GM21360 (cell line): ENCODE results near the gene IGF2BP1.

Experiments
- ATAC-seq: cut with Tn5 transposase; IDR thresholded peaks from one replicate; pipeline ENCODE4 v1.9.1; 2021; ENCODE audit warnings: mild to moderate bottlenecking, moderate library complexity; ENCODE audit not compliant: unreplicated experiment

The IGF2BP1 gene

DNA sequence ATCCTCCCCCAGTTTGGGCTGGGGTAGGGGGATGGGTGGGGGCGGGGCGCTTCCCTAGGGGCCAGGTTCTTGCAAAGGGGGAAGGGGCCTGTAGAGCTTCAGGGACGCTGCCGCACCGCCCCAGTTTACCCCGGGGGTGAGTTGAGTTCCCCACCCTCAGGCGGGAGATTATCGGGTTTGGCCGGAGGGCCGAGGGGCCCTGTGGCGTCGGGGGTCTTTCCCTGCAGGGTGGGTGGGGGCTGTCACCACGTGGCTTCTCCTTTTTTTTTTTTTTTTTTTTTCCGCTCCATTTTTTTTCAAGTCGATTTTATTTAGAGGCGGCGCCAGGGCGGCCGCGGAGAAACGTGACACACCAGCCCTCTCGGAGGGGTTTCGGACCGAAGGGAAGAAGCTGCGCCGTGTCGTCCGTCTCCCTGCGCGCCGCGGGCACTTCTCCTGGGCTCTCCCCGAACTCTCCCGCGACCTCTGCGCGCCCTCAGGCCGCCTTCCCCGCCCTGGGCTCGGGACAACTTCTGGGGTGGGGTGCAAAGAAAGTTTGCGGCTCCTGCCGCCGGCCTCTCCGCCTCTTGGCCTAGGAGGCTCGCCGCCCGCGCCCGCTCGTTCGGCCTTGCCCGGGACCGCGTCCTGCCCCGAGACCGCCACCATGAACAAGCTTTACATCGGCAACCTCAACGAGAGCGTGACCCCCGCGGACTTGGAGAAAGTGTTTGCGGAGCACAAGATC is at the start of gene IGF2BP1:
Gene IGF2BP1, plus strand, starts transcription at position 283 of the 724 bp plus-strand sequence. Its CDS starts 361 bp downstream, at position 644.
- ATAC-seq = no peak

DNA sequence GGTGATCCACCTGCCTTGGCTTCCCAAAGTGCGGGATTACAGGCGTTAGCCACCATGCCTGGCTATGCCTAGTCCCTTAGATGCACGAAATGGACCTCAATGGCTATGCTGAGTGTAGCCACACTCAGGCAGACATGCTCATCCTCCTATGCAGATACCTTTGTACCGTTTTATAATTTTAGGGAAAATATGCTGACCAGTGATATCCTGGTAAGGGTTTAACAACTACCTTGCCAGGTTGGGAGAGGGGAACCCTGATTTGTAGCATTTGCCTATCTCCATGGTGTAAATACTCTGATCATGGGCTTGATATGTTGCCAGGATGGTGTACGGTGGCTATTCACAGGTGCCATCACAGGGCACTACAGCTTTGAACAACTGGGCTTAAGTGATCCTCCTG is 45.6 kb upstream of the IGF2BP1 start:
- ATAC-seq = no peak

DNA sequence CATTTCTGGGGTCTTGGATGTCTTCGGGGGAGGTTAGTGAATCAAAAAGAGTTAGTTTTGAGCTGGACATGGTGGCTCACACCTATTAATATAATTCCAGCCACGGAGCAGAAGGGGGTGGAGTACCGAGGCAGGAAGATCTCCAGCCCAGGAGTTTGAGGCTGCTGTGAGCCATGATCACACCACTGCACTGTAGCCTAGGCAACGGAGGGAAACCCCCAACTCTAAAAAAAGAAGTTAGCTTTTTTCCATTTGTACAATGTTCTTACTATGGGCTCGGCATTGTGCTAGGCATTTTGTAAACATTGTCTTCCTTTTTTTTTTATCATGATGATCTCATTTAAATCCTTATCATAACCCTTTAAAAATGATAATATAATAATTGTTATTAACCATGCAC is 44.3 kb upstream of the IGF2BP1 start:
- ATAC-seq = no peak

DNA sequence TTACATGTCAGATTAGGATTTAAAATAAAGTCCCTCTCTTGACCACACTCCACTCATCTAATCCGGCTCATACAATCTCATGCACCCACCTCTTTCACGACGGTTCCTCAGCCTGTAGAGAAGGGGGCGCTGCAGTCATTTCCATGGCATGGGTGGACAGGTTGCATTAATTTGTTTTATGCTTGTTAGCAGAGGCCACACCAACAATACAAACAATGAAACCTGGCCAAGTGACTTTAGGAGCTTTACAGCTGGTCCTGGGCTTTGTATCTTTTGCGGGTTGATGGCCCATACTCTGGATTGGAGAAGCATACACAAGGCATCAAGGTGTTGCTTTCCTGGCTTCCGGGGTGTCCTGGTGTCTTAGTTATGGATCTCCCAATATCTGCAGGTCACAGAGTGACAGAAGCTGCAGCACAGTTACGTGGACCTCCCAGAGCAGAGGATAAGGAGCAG is 42.9 kb upstream of the IGF2BP1 start:
- no peak for ATAC-seq

DNA sequence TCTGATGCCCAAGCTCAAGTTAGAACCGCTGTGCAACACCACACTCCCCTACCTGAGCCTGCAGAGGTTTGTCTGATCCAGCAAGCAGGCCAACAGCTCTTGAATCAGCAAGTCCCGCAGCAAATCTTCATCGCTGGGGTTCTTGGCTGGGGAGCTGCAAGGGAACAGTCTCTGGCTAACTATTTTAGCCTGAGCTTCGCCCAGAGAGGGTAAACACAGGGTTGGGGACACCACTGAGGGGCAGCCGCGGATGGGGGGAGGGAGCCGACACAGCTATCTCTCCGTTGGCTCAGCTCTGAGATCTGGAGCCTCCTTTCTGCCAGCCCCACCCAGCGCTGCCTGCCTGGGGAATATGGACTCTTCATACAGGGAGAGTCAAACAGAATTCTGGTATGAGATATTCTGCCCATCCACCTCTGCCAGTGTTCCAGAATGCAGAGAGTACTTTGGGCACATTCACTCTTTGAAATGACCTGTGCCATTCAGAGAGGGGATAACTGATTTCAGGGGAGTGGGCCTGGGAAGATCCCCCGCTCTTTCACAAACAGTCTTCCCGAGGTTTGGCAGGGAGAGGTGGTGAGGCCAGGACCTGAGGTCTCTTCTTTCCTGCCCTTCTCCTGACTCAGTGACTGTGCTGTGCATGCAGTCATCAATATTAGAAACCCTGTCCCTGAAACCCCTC is 36.2 kb upstream of the IGF2BP1 start:
- ATAC-seq = no peak

DNA sequence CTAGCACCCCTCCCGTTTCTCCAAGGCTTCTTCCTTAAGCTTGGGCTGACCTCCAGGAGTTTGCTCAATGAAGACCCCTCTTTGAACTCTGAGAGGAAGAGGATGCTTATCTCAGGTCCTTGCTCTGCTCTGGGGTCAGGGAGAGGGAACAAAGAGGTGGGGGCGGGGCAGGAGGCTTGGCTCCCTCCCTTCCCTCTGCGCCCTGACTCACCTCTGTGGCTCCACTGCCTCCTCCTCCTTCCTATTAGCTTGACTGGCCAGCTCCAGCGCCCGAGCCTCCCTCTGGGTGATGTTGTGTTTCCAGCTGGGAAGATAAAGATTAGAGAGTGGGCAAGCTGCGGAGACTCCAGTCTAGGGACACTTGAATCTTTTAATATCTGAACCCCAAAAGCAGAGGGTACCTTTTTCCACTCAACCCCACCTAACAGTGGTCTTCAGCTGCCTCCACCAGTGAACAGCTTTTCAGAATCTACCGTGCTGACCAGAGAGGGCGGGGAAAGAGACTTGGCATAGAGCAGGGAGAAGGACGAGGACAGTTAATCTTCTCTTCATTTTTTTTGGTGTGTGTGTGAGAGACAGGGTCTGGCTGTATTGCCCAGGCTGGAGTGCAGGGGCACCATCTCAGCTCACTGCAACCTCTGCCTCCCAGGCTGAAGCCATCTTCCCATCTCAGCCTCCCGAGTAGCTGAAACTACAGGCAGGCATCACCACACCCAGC is 35.5 kb upstream of the IGF2BP1 start:
- ATAC-seq = no peak

DNA sequence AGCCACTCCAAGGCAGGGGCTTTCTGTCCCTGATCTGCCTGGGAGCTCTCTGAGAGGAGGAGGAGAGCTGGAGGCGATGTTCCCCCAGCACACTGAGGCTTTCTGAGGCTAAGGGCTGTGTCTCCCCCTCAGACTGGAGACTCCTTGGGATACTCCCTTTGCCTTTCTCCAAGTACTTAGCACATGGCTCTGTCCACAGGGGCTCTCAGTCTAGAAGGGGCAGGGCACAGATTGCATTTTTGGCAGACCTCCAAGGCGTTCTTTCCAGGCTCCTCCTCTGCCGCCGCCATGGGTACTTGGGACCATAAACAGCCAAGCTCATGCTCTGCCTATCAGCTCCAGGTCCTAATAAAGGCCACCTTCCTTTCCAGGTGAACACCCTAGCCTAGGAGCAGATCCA is 27.0 kb upstream of the IGF2BP1 start:
- no peak for ATAC-seq

DNA sequence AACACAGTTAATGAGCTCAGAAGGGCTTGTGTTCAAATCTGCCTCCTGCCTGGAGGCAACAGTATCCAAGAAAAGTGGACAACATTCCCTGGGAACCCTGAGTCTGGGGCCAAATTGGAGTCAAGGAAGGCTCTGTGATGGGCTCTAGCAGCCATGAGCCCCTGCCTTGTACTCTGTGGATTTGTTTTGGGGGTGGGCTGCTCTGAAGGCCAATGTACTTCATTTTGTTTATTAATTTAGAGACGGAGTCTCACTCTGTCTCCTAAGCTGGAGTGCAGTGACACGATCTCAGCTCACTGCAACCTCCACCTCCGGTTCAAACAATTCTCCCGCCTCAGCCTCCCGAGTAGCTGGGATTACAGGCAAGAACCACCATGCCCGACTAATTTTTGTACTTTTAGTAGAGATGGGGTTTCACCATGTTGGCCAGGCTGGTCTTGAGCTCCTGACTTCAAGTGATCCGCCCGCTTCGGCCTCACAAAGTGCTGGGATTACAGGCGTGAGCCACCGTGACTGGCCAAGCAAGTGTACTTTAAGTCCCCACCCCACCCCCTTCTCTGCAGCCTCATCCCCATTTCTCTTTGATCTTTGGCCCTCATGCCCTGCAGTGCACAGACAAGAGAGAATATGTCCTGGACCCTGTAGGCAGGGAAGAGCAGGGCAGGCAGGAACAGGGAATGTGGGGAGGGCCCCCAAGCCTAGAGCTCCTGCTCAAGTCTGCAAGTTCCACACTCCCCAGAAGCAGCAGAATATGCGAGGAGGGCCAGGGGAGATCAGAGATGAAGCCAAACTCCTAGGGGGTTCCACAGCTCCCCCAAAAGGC is 26.1 kb upstream of the IGF2BP1 start:
- ATAC-seq = no peak

DNA sequence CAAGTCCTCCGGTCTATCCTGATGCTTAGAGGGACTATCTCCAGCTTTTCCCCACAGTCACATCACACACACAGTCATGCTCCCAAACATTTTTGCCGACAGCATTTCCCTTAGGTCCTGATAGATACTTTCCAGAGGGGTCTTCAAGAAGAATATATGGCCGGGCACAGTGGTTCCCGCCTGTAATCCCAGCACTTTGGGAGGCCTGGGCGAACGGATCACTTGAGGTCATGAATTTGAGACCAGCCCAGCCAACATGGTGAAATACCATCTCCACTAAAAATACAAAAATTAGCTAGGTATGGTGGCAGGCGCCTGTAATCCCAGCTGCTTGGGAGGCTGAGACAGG is 24.5 kb upstream of the IGF2BP1 start:
- ATAC-seq = no peak

DNA sequence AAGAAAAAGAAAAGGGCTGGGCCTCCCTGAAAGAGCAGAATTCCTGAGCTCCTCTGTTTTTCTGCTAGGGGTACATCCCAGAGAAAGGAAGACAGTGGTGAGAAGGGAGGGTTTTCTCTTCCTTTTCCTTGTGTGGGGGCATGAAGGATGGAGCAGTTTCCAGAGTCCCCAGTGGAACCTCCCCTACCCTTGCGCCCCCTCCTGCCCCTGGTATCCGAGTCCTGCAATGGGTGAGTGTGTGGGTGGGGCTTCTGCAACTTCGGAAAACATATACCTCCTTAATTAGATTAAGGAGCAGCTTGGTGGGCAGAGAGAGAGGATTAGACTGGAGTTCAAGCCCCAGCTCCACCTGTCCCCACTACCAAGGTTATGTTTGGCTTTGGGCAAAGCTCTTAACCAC is 23.4 kb upstream of the IGF2BP1 start:
- no peak for ATAC-seq

DNA sequence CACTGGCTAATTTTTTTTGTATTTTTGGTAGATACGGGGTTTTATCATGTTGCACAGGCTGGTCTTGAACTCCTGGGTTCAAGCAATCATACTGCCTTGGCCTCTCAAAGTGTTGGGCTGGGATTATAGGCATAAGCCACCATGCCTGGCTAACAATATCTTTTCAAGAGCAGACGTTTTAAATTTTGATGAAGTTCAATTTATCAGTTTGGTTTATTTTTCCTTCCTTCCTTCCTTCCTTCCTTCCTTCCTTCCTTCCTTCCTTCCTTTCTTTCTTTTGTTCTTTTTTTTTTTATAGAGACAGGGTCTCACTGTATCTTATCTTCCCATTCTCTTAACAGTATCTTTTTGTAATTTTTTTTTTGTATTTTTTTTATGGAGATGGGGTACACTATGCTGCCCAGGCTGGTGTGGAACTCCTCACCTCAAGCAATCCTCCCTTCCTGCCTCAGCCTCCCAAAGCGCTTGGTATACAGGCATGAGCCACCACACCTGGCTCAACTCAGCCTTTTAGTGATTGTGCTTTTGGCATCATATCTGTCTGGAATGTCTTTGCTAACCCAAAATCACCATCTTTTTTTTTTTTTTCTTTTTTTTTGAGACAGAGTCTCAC is 15.2 kb upstream of the IGF2BP1 start:
- ATAC-seq = no peak

DNA sequence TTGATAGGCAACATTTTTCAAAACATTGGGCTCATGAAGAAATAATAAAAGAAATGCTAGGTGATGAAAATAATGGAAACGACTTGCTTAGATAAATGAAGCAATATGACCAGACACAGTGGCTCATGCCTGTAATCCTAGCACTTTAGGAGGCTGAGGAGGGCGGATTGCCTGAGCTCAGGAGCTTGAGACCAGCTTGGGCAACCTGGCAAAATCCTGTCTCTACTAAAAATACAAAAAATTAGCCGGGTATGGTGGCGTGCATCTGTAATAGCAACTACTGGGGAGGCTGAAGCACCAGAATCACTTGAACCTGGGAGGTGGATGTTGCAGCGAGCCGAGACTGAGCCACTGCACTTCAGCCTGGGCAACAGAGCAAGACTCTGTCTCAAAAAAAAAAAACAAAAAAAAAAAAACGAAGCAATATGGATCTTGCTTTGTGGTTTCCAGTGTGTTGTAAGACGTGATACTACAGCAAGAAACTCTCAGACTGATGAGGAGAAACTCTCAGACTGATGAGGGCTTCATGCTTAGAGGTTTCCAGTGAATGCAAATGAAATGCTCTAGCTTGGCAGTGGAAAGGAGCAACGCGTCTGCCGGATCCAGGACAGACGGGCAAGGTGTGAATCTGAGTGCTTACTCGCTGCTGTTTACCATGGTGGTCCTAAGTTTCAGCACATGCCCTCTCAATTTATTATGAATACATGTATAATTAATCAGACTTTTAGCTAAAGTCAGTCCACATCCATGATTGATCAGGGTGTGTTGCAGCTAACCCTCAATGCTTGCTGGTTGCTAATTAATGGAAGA is 11.5 kb upstream of the IGF2BP1 start:
- no peak for ATAC-seq

DNA sequence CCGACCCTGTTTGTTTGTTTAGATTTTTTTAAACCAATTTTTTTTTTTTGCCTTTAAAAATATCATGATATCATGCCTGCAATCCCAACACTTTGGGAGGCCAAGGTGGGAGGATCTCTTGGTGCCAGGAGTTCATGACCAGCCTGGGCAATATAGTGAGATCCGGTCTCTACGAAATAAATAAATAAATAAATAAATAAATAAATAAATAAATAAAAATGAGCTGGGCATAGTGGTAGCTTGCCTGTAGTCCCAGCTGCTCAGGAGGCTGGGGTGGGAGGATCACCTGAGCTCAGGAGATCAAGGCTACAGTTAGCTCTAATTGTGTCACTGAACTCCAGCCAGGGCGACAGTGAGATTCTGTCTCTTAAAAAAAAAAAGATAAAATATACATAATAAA is 8.1 kb upstream of the IGF2BP1 start:
- ATAC-seq = no peak

DNA sequence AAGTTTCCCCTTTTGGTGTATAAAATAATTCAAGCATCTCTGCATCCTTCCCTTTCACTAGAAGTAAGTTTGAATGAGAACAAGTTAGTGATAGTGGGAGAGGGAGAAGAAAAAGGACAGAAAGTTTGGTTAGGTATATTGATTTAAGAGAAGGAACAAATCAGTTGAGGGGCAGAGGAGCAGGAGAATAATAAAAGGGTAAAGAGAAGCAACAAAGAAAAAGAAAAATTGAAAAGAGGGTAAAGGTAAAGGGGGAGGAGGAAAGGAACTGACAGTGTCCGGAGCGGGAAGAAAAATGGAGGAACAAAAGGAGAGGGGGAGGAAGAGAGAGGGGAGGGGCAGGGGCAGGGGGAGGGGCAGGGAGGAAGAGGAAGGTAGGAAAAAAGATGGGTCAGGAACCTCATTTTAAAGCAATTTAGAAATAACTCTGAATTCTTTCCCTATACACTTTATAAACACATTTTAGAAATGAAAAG is 6.3 kb upstream of the IGF2BP1 start:
- ATAC-seq = no peak

DNA sequence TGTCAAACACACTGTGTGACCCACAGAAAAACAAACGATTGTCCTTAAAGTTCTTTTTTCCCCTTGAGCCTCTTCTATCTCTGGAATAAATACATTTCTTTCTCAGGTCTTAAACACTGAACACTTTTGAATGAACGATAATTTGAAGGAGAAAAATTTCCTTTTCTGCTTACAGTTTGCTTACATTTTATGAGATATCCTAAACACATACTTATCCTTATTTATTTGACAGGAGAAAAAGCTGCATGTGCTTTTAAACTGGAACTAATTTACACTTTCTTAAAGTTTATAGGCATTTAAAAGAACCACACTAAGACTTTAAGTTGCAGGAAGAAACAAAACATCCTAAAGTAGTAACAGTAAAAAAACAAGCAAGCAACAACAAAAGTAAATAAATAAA is 4.7 kb upstream of the IGF2BP1 start:
- no peak for ATAC-seq

DNA sequence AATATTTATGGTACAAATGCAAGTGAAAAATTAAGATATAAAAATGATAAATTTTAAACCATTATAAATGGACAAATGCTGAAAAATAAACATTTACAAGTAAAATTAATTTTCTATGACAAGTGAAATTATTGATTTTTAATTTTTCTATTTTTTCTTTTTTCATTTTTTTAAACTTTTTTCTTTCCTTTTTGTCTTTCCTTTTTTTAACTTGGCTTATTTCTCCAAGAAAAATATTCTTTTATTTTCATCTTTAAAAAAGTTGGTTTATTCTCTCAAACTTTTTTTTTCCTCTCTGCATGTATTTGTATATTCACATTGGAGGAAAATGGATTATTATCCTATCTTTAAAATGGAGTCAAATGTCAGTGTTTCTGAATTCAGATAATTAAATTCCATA is 3.9 kb upstream of the IGF2BP1 start:
- ATAC-seq = no peak

DNA sequence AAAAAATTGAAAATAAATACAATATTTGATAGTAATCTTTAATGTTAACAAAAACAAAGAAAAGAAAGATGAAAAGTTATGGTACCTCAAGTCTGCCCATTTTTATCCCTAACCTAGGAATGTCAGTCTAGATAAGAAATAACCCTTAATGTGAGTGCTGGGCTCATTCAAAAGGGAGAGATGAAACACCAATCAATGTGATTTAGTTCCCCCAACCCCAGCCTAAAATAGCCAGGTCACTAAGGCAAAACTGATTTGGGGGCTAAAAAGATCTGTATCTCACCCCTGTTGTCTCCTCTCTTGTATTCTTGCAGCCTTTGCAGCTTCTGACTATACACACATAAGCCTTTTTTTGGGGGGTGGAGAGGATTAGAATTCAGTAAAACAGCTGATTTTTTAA is 3.2 kb upstream of the IGF2BP1 start:
- ATAC-seq = no peak

DNA sequence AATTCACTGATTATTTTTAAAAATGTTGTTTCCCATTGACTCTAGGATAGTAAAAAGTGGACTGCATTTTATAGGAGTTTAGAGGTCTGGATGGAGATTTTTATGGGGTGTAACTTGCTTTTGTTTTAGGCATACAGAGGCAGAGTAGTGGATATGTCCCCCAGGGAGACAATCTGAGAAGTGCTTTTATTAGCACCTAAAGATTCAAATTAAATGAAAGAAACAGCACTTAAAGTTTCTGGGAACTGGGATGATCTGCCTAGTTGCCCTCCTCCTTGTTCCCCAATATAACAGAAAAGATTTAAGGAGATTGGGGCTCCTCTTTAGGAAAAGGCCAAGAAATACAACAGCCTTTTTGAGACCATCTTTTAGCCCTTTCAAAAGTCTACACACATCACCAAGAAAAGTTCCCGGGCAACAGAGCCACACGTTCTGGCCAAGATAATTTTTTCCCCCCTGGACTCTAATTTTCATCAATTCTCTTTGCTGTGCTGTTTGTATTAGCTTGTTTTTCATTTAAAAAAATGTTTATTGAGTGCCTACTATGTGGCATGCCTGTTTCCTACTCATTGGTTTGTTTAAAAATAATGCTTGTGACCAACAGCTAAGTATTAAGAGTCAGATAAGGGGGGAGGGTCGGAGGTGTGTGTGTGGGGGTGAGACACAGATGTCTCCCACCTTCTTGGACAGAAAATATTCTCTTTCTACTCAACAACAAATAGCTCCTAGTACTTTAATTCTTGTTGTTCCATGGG is 2.5 kb upstream of the IGF2BP1 start:
- ATAC-seq = no peak
